KMS-11 (cell line): Measurements from ENCODE around the gene CFAP221.

Source experiments
- H2AFZ ChIP-seq: fragments of 200-600 bp; sonication (generic); 2 replicates; pipeline ENCODE4 v1.6.1; 2016; ENCODE audit warnings: antibody characterized with exemption, mixed run types, low read depth
- H3K27ac ChIP-seq: fragments of 200-600 bp; sonication (generic); 2 replicates; pipeline ENCODE4 v1.6.1; 2016; ENCODE audit warnings: mild to moderate bottlenecking, mixed run types
- H3K27me3 ChIP-seq: fragments of 200-600 bp; sonication (generic); 2 replicates; pipeline ENCODE4 v1.6.1; 2017; ENCODE audit warnings: mild to moderate bottlenecking, low read depth, mixed run types, moderate library complexity; ENCODE audit not compliant: insufficient read depth
- H3K36me3 ChIP-seq: fragments of 200-600 bp; sonication (generic); 2 replicates; pipeline ENCODE4 v1.6.1; 2017; ENCODE audit warnings: mild to moderate bottlenecking, mixed run types; ENCODE audit not compliant: insufficient read depth
- H3K4me1 ChIP-seq: fragments of 200-600 bp; sonication (generic); 2 replicates; pipeline ENCODE4 v1.6.1; 2016; ENCODE audit warnings: mild to moderate bottlenecking, low read depth, mixed run types; ENCODE audit not compliant: poor library complexity, severe bottlenecking
- H3K4me2 ChIP-seq: fragments of 200-600 bp; sonication (generic); 2 replicates; pipeline ENCODE4 v1.7.0; 2016; ENCODE audit warnings: mild to moderate bottlenecking, mixed run types
- H3K4me3 ChIP-seq: fragments of 200-600 bp; sonication (generic); IDR thresholded peaks from 2 replicates; pipeline ENCODE4 v1.6.1; 2017; ENCODE audit warnings: low read depth, low read length, mixed read lengths; ENCODE audit not compliant: insufficient read depth
- H3K79me2 ChIP-seq: fragments of 200-600 bp; sonication (generic); 2 replicates; pipeline ENCODE4 v1.6.1; 2016; ENCODE audit warnings: low read depth, mixed run types; ENCODE audit not compliant: insufficient read depth
- H3K9ac ChIP-seq: fragments of 200-600 bp; sonication (generic); 2 replicates; pipeline ENCODE4 v1.6.1; 2016; ENCODE audit warnings: mild to moderate bottlenecking, mixed run types
- H4K20me1 ChIP-seq: fragments of 200-600 bp; sonication (generic); 2 replicates; pipeline ENCODE4 v1.6.1; 2016; ENCODE audit warnings: mild to moderate bottlenecking, mixed run types; ENCODE audit not compliant: insufficient read depth
- TF ChIP-seq, protein P1 (sequence below): fragments of 200-600 bp; sonication (generic); conservative IDR thresholded peaks from 2 replicates; pipeline ENCODE4 v1.6.1; 2017; ENCODE audit warnings: low read depth, mild to moderate bottlenecking, antibody characterized with exemption, low read length, moderate library complexity, mixed read lengths

Gene CFAP221

DNA sequence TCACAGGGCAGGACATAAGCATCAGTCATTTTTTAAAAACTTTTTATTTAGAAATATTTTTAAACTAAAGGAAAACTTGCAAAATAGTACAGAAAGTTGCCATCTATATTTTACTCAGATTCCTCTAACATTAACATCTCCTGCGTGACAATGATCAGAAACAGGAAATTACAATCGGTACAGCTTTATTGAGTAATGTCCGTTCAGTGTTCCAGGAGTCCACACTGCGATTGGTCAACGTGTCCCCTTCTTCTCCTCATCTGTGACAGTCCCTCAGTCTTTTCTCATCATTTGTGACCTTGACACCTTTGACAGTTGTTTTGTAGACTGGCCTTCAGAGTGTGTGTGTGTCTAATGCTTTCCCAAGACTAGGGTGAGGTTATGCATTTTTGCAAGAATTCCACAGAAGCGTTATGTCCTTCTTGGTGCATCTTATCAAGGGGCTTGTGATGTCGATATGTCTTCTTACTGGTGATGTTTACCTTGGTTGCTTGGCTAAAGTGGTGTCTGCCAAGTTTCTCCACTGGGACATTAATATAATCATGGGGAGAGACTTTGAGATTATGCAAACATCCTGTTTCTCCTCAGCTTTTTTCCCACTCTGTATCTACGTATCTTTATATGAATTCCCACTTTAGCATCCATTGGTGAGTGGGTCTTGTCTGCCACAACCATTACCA lies 113.4 kb downstream of the CFAP221 start:
- Histone ChIP-seq H2AFZ (no peak overlapping the region), H3K27me3 (no peaks in the 10 kb centered on the region)
- TF ChIP-seq, protein P1, sequence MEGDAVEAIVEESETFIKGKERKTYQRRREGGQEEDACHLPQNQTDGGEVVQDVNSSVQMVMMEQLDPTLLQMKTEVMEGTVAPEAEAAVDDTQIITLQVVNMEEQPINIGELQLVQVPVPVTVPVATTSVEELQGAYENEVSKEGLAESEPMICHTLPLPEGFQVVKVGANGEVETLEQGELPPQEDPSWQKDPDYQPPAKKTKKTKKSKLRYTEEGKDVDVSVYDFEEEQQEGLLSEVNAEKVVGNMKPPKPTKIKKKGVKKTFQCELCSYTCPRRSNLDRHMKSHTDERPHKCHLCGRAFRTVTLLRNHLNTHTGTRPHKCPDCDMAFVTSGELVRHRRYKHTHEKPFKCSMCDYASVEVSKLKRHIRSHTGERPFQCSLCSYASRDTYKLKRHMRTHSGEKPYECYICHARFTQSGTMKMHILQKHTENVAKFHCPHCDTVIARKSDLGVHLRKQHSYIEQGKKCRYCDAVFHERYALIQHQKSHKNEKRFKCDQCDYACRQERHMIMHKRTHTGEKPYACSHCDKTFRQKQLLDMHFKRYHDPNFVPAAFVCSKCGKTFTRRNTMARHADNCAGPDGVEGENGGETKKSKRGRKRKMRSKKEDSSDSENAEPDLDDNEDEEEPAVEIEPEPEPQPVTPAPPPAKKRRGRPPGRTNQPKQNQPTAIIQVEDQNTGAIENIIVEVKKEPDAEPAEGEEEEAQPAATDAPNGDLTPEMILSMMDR: no peak

DNA sequence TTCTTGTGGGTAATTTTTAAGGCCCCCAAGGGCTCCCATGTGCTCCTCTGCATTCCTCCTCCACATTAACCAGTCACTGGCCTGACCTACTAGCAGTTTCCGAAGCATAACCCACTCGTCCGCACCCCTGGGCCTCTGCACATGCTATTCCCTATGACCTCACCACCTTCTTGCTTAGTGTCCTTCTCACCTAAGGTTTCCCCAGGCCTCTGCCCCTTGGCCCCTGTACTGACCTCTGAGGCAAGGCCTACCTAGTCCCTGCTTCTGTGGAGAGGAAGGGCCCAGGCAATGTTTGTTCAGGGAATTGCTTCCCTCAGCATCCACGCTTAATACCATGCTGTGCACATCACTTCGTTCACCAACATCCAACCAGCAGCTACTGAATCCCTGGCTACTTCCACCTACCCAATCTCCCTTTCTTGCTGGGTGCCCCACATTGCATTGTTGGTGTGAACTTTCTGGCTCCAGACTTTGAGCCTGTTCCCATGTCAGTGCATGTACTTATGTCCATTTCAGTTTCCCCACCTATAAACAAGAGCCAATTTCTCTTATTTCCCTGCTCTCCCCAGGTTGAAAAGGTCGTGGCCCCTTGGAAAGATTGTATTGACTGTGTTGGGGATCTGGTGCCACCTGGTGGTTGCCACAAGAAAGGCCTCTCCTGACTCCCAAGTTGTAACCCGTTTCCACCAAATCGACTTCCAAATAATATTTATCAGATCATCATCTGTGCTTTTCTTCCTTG lies 115.5 kb downstream of the CFAP221 start:
- Histone ChIP-seq H4K20me1 (no peaks in the 10 kb centered on the region), H3K4me2 (no peak overlapping the region), H2AFZ (no peak overlapping the region)

More for the DNA sequence above, 113.4 kb downstream of the CFAP221 start:
- Histone ChIP-seq H3K9ac (no peak overlapping the region), H3K4me1 (no peaks in the 10 kb centered on the region), H3K36me3 (no peaks in the 10 kb centered on the region), H3K4me3 (no peak overlapping the region), H4K20me1 (no peaks in the 10 kb centered on the region), H3K27ac (no peak overlapping the region), H3K79me2 (no peaks in the 10 kb centered on the region), H3K4me2 (no peak overlapping the region)

DNA sequence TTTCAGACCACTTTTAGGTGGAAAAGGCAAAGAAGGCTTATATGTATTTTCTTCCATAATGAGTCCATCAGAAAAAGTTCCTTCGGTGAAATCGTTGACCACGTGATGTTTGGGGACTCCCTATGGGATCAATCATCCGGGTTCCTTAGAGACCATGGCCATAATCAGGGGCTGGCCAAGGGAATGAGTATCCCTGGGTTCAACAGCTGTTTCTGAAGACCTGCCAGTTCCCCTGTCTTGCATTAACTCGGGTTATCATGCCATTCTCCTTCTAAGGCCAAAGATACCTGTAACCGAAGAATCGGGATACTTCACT lies 116.1 kb downstream of the CFAP221 start:
- H3K4me1 ChIP-seq: no peaks in the 10 kb centered on the region
- no peak overlapping the region for H3K9ac ChIP-seq
- H3K79me2 ChIP-seq: no peaks in the 10 kb centered on the region
- no peaks in the 10 kb centered on the region for H4K20me1 ChIP-seq
- no peak overlapping the region for H2AFZ ChIP-seq
- H3K4me2 ChIP-seq: no peak overlapping the region
- no peaks in the 10 kb centered on the region for H3K27me3 ChIP-seq
- no peak overlapping the region for H3K4me3 ChIP-seq
- H3K27ac ChIP-seq: no peak overlapping the region
- no peaks in the 10 kb centered on the region for H3K36me3 ChIP-seq
- TF ChIP-seq, protein P1: peak; percentile 15; the same call in 1 of the 2 replicates

More for the DNA sequence above, 115.5 kb downstream of the CFAP221 start:
- Histone ChIP-seq H3K4me3 (no peak overlapping the region), H3K36me3 (no peaks in the 10 kb centered on the region), H3K27me3 (no peaks in the 10 kb centered on the region), H3K4me1 (no peaks in the 10 kb centered on the region), H3K9ac (no peak overlapping the region), H3K27ac (no peak overlapping the region), H3K79me2 (no peaks in the 10 kb centered on the region)
- TF ChIP-seq, protein P1: peak; percentile 83

DNA sequence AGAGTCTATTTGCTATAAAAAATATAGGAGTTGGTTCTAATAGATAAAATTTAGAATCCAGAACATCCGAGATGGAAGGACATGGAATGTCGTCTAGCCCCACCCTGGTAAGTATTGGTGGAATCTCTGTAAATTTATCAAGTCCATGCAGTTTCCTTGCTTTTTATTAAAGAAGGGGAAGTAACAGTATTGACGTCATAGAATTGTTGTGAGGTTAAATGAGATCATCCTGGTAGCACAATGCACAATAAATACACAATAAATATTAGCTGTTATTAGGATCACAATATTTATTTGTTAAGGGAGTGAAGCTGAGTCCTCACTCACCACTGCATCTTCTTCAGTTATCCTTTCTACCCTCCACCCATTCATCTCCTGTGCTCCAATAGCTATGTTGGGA lies 118.0 kb downstream of the CFAP221 start:
- Histone ChIP-seq H3K36me3 (no peaks in the 10 kb centered on the region), H3K4me3 (no peak overlapping the region), H3K4me2 (no peak overlapping the region), H3K9ac (no peak overlapping the region), H3K4me1 (no peaks in the 10 kb centered on the region), H4K20me1 (no peaks in the 10 kb centered on the region), H3K27me3 (no peaks in the 10 kb centered on the region), H3K27ac (no peak overlapping the region), H2AFZ (no peak overlapping the region), H3K79me2 (no peaks in the 10 kb centered on the region)
- TF ChIP-seq, protein P1: no peak
